HG02973 (cell line): Measurements from ENCODE around the gene CRYBA4.

Experiments
- ATAC-seq: cut with Tn5 transposase; IDR thresholded peaks from one replicate; pipeline ENCODE4 v1.9.1; 2021; ENCODE audit warnings: moderate library complexity; ENCODE audit not compliant: unreplicated experiment

The CRYBA4 gene

DNA sequence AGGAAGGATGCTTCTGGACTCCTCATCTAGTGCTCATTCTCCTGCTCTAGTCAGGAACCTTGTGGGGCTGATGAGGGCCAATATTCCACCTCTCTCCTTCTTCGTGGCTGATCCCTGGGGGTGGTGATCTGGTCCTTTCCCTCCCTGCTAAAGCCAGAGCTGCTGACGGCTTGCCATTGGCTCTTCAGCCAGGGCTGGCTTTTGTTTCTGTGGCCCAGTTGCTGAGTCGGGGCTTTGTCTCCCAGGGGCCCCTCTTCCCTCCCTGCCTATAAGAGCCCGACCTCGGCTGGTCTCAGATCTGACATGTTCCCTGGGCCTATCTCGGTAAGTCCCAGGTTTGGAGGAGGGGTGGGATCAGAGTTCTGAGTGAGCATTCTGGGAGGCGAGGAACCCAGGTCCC lies at the start of gene CRYBA4:
CRYBA4 (plus strand) TSS at position 301 of the 400 bp plus-strand sequence. CDS start 634 bp downstream, outside the sequence.
- no peak for ATAC-seq

DNA sequence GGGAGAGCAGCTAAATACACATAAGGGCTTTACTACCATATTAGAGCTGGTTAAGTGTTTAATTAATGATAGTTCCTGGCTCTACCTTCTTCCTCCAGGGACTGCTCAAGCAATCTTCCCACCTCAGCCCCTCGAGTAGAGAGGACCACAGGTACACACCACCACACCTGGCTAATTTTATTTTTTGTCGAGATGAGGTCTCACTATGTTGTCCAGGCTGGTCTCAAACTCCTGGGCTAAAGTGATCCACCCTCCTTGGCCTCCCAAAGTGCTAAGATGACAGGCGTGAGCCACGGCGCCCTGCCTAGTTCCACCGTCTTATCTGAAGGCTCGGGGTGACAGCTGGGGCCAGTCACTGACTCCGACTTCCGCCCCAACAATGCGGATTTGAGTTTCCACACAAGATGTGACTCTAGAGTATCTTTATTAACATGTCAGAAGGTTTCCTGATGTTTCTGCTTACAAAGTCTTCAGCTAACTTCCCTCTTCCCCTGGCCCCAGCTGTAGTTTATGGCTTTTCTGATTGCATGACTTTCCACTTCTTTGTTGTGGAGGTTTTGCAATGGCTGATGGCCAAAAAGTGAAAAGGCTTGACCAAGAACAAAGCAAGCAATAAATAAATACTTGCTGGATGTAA lies 48.6 kb upstream of the CRYBA4 start:
- ATAC-seq: no peak

DNA sequence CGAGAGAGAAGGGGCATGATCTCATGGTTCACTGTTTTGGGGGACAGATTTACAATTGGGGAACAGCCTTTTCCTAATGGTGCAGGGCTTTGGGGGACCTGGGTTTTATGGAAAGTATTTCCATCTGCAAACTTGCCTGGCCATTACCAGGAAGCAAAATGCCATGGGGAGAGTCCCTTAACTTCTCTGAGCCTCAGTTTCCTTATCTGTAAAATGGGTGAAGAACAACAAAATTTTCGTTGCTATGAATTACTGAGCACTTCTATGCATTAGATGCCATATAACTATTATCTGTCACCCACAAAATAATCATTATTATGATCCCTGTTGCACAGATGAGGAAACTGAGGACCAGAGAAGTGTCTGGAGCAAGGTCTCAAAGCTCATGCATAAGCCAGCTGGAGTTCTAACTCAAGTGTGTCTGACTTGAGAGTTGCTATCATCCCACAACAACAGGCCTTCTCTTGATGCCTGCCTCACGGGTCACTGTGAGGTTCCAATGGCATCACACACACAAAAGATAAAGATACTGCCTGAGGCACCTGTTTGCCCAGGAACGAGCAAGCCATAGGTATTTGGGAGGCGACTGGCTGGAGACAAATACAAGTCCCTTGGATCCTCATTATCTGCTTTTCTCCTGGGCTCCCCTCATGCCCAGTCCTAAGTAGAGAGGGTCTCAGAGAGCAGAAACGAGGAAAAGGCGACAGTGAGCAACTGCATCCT lies 47.6 kb upstream of the CRYBA4 start:
- ATAC-seq: no peak

DNA sequence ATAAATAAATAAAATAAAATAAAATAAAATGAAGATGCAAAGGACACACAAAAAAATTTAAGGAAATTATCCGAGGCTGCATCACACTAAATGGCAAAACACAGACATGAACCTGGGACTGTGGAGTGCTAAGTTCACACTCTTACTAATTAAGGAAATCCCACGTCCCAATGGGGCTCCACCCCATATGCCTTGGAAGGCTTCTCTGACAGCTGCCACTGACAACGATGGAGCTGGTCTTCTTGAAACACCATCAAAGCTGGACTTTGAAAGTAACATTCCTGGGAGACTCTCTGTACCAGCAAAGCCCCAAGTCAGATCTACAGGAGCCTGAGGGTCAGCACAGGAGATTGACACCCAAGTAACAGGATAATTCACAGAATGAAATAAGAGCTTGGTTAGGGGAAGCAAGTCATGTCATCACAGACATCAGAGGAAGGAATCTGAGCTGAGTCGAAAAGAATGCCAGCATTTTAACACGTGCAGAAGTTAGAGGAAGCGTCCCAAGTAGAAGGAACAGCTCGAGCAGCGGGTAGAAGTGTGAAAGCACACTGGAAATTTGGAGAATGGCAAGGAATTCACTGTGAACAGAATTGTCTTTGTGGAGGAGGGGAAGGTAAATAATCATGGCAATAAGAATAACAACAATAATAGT lies 45.6 kb upstream of the CRYBA4 start:
- no peak for ATAC-seq

DNA sequence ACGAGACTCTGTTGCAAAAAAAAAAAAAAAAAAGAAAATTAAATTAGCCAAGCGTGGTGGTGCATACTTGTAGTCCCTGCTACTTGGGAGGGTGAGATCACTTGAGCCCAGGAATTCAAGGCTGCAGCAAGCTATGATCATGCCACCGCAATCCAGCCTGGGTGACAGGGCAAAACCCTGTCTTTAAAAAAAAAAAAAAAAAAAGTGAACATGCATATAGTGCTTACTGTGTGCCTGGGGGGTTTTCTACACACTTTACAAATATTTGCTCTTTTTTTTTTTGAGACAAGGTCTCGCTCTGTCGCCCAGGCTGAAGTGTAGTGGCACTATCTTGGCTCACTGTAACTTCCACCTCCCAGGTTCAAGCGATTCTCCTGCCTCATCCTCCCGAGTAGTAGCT lies 44.7 kb upstream of the CRYBA4 start:
- ATAC-seq: no peak

DNA sequence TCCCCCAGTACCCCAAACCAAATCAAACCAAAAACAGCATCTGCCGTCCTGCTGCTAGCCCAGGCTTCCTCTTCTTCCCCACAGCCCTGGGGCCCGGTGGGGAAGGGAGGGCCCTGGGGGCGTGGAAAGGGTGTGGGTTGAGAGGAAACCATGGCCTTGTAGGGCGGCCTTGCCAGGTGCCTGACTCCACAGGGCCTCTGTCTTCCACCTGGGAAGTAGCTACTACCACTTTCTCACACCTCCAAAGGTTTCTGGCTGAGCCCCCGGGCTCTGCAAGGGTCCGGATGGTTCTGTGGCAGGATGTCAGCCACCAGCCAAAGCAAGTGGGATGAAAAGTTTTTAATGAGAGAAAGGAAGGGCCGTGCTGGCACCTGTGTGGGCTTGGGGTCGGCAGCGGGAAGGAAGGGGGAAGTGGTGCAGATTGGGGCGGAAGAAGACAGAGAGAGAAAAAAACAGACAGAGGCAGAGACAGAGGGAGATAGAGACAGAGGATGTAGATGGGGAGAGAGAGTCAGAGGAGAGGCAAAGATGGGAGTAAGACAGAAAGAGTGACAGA lies 42.4 kb upstream of the CRYBA4 start:
- ATAC-seq: peak; percentile 71

DNA sequence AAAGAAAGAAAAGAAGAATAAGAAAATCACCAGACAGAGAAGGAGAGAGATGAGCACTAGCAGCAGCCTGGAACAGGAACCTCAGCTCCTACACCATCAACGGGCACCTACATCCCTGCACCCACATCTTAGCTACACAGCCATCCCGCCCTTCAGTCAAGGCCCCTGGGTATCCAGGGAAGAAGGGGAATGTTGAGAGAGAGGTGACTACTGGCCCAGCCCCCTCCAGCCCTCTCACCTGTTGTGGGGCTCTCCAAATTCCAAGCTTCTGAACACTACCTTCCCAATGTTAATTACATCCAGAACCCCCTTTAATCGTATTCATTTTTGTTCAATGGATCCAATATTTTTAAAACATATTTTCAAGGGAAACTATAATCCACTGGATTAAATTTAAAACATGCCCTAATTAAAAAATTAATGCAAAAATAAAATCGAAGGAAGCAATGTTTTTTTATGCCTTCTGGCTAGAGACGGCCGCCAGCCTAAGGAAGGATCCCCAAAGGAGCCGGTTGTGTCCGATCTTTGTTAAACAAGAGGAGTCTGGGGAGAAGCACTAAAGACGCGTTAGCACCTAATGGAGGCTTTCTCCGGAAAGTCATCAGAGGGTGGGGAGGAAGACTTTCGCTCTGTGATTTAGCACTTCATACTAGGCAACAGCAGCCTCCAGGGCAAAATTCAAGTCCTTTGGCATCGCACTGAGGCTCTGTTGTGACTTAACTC lies 41.4 kb upstream of the CRYBA4 start:
- no peak for ATAC-seq

DNA sequence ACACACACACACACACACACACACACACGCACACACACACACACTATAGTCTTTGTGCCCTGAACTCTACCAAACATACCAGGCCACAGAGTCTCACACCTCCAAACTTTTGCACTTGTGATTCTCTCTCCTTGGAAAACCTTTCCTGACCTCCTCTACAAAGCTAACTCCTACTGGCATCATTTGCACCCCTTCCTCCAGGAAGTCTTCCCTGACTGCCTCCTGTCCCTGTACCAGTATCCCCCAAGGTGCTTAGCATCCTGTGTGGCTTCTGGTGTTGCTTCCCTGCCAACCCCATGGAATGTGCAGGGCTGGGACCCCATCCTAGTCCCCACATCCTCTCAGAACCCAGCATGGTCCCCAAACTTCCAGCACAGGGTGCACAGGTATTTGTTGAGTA lies 40.7 kb upstream of the CRYBA4 start:
- no peak for ATAC-seq

DNA sequence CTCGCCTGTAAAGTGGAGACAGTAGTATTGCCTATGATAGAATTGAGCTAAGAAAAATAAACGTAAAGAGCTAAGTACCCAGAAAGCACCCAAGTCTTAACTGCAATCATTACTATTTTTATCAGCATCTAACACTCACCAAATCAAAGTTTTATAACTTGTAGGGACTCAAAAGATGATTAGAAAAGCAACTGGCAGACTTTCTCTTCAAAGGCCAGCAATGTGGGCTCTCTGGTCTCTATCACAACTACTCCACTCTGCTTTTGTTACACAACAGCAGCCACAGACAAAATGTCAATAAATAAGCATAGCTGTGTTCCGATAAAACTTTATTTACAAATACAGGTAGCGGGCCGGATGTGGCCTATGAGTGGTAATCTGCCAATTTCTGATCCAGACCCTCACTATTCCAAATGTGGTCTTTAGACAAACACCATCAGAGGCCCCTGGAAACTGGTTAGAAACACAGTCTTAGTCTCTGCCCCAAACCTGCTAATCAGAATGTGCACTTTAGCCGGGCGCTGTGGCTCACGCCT lies 40.1 kb upstream of the CRYBA4 start:
- ATAC-seq: no peak

DNA sequence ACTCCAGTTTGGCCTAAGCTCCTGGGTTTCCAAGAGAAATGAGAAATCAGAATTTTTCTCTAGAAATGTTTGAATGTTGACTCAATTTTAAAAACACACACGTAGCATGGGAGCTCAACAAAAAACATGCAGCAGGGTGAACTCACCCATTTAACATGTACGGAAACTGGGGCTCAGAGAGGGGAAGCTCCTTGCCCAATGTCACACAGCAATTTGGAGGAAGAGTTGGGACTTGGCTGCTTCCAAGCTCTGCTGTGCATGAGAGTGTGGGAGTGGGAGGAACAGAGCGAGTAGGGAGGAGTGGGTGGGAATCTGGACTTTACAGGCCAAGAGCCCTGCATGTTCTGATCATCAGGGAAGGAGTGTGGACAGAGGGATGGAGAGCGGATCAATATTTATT lies 37.8 kb upstream of the CRYBA4 start:
- ATAC-seq: no peak

DNA sequence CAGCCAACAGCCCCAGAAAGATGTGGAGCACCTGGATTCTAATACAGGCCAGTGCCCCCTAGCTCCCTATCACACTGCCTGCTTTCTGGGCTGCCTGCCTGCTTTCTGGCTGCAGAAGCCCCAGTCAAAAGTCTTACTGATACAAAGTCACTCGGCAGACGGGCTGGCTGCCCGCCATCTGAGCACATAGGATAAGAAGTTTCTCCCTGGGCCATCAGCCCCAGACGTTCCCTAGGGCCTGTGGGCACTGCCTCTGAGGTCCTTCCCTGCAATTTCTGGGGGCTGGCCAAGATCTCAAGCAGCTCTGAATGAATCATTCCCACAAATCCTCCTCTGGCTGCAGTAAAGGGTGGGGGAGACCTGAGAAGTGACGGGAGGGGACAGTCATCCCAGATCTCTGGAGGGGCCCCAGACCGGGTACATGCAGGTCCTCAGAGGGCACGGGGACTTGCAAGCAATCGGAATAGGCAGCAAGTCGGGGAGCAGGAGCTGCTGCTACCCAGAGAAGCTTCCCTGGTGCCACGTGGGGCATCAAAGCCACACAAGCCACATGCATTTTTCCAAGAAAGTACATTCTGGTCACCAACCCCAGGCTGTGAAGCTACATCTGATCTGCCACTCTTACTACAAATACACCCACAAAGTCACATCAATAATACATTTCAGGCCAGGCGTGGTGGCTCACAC lies 36.5 kb upstream of the CRYBA4 start:
- no peak for ATAC-seq

DNA sequence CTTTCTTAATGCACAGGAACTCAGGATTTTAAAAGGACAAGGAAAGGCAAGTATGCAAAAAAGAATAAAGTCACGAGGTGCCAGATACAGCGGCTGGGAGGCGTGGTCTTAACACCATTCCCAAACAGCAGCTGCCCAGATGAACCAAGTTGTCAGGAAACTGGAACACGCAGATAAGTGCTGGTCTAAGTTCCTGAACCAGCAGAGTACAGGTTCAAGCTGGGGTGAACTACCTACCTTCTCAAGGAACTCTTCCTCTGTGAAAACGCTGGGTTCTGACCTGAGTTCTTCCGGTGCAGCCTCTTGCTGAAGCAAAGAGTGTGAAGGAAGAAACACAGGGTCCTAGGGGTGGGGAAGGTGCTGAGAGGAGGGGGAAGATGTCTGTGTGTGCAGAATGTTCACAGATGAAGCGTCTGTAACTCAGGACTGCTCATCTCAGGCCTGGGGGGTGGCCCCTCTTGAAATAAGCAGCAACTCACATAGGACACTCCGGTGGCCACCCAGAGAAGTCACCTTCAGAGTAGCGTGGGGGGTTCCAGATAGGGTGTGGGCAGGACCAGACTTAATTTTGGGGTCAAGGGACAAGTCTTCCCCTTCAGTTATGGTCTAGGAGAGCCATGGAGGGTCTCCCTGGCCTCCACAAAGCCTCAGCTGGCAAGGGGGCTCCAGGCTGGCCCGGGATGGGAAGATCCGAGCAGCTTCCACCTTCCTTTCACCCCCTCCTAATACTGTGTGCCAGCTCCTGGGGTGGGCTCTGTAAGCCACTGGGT lies 35.0 kb upstream of the CRYBA4 start:
- ATAC-seq: no peak

DNA sequence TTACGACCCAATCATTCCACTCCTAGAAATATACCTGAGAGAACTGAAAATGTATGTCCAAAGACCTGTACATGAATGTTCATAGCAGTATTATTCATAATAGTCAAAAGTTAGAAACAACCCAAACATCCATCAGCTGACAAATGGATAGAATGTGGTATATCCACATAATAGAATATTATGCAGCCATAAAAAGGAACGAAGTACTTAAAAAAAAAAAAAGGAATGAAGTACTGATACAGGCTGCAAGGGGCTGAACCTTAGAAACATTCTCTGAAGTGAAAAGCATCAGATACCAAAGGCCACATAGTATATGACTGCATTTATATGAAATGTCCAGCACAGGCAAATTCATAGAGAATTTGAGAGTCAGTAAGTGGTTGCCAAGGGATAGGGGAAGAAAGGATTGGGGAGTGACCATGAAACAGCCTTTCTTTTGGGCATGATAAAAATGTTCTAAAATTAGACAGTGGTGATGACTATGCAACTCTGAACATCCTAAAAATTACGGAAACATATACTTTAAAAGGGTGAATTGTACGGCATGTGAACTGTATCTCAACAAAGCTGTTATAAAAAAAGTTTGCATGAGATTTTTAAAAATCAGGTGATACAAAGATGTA lies 33.7 kb upstream of the CRYBA4 start:
- no peak for ATAC-seq

DNA sequence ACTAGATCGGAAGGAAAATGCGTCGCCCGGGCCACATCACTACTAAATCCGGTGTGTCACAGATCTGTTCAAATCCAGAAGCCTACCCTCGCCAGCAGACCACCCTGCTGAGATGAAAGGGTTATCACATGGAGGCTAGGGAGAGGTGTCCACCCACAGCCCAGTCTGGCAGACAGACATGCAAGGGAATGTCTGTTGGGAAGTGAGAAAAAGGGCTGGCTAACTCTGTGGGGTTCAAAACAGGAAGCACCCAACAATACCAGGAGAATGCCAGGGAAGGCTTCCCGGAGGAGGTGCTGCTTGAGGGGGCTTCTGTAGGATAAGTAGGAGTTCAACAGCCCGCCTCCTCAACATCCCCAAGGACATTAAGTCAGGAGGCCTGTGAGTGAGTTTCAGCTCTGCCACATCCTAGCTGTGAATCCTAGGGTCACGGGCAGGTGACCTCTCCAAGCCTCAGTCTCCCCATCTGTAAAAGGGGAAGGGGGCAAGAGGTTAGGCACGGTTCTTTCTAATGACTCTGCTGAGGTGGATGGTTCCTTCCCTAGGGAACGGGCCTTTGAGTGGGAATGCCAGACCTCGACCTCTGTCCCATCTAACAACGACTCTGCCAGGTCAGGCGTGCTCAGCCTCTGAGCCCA lies 32.9 kb upstream of the CRYBA4 start:
- no peak for ATAC-seq

DNA sequence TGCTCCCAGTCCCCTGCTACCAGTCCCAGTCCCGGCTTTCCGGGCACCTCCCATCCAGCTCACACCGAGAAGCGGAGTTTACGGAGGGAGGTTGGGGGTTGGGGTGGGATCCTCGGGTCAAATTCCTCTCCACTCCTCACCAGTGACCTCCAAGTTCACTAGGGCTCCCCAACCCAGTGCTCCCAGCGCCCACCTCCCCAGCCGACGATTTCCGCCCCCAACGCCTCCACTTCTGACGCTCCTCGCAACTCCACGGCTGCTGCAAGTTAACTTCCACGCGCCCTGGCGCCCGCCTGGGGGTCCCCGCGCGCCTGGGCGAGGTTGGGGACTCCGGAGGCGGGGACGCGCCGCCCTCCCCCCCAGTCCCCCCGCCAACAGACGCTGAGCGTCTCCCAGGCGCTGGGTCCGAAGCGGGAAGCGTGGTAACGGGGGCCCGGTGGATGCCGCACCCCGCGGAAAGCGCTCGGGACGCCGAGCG lies 32.4 kb upstream of the CRYBA4 start:
- peak; percentile 4 for ATAC-seq

DNA sequence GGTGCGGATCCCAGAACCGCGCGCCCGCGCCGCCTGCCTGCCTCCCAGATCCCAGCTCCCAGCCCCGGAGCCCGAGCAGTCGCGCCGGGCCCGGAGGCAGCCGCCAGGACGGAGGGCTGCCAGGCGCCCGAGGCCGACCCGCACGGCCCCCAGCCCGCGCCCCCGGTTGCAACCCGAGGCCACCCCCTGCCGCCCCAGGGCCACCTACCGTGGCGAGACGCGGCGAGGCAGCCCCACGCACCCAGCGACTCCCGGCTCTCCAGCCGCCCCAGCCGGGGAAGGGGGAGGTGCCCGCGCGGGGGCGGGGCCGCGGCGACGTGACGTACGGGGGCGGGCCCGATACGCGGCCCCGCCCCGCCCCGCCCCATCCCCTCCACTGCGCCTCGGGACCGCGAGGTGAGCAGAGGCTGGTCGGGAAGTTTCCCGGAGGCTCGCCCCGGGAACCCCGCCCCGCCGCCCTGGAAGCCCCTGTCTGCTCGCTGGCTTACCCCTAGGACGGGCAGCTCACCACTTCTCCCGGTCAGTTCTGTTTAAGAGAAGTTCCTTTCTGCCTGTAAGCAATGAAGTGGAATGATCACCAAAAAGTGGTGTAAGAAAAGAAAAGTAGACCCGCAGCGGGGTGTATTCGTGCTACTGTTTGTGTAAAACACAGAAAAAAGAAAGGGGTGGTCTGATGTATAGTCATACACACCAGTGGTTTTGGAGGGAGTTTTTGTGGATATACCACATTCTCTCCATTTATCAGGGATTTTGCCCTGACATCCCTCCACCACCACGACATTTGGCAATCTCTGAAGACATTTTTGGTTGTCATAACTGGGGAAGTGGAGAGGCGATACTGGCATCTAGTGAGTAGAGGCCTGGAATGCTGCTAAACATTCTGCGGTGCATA lies 31.7 kb upstream of the CRYBA4 start, which contains the start of gene TPST2:
TPST2 (minus strand) TSS at position 288 of the 892 bp plus-strand sequence. CDS start 48,502 bp downstream, outside the sequence.
- ATAC-seq: peak; percentile 60

DNA sequence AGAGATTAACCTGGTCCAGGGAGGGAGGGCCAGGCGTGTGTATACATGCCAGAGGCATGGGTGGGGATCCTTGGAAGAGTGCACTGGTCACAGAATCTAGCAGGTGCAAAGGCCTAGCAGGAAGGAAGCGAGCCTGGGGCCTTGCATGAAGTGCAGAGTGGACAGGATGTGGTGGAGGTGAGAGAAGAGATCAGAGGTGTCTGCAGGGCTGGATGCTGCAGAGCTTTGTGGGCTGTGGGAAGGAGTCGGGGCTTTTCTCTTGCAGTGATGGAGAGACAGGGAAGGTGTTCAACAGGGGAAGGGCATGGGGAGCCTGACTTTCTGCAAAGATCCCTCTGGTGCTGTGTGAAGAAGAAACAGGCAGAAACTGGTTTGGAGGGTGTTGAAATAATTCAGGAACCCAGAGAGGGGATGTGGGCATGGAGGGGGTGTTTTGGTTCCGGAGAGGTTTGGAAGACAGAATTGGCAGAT lies 29.3 kb upstream of the CRYBA4 start:
- no peak for ATAC-seq
